Pancreas (tissue), 10 donors: ENCODE data around the gene EPHB2. TPM values are rescaled to one million over a fixed set of nuclear protein-coding genes. Genes with fewer than 3 reads are reported as not detected.
"Not testable (repeated sequence)": the region's sequence is repeated elsewhere in the genome, so short reads cannot be mapped to it uniquely, and the experiment has no call there.

Source experiments
- ATAC-seq, 4 donors: fragments of 200-7000 bp; cut with Tn5 transposase; one replicate each; pipeline versions ENCODE4 v1.8.0 to v1.9.1; 2020; ENCODE audit warnings: mild to moderate bottlenecking in 4 of 4, moderate library complexity in 4 of 4
- DNase-seq, 6 donors: peaks; one replicate each; pipeline ENCODE4 v3.0.0-alpha.2; 2020
- FAIRE-seq: peaks from 2 replicates; lab custom pipeline; 2012; peaks lifted over from hg19 to GRCh38; lab: Jason Lieb, UNC
- H3K27ac ChIP-seq, 4 donors: fragments of 200-600 bp; sonication (generic); 1 replicate in 3 of 4; 2 replicates in 1 of 4; pipeline versions ENCODE4 v1.5.0 to v1.8.0; 2020
- H3K27me3 ChIP-seq, 4 donors: fragments of 200-600 bp; one replicate each; pipeline ENCODE4 v1.8.0; 2021
- H3K36me3 ChIP-seq, 3 donors: fragments of 200-600 bp; sonication (generic) in 1 of 3; one replicate each; pipeline versions ENCODE4 v1.5.0 to v1.8.0; 2020 to 2021
- H3K4me1 ChIP-seq, 3 donors: fragments of 200-600 bp; one replicate each; pipeline ENCODE4 v1.8.0; 2021
- H3K4me3 ChIP-seq, 4 donors: fragments of 200-600 bp; sonication (generic) in 2 of 4; one replicate each; pipeline versions ENCODE4 v1.5.0 to v1.8.0; 2020 to 2021
- H3K9me3 ChIP-seq, 4 donors: fragments of 200-600 bp; one replicate each; pipeline ENCODE4 v1.8.0; 2021
- WGBS, 2 donors: extraction: QIAGEN DNeasy Blood & Tissue Kit; methylation state at CpG; one replicate each; pipeline ENCODE4 v1.1.7; 2013; 5-methylcytosine and 5-hydroxymethylcytosine counted together
- intact Hi-C, 3 donors: fragments of 100-400 bp; cut with DNase I; formaldehyde crosslinking; loops; one replicate each; pipeline versions ENCODE4 v1.11.1 to v1.14.2; 2022
- polyA plus RNA-seq, 2 donors: library from polyadenylated mRNA; stranded (reverse); fragments of 200-250 nt; gene quantifications; one replicate each; pipeline ENCODE4 v1.2.3, GENCODE V29; 2013
- total RNA-seq, 6 donors: library from RNA; stranded (reverse); fragmentation: NEBNext Ultra II Directional in 4 of 6; extraction: Animal tissue kit (Norgen Biotek cat#: 25700) in 4 of 6; gene quantifications; one replicate each; pipeline versions ENCODE4 v1.2.1 to v1.2.4, GENCODE V29; 2021 to 2023
- TF ChIP-seq, protein P1 (sequence below), 4 donors: fragments of 200-600 bp; sonication (generic) in 3 of 4; IDR thresholded peaks; one replicate each; pipeline versions ENCODE4 v1.5.0 to v1.8.0; 2021; ENCODE audit warnings: antibody characterized with exemption in 4 of 4
- donor health status: healthy with polysubstance abuse.
- donor health status: DM: no; HTN: no; CAD: no; lungs with moderate emphysema.
- donor health status: DM: no; HTN: no; CAD: no.
- donor health status: control.
- donor health status: control.
- donor health status: Bipolar disorder and iron deficiency.
- donor health status: DM: yes; HTN: yes; CAD: no.
- donor health status: DM: no; HTN: no; CAD: no.
- donor health status: DM: no; HTN: no; CAD: no.
- donor health status: DM: yes; HTN: yes; CAD: no.

EPHB2 gene
- total and polyA plus RNA-seq, 8 donors, result 1.3 to 10.0 (median 4.4) TPM

DNA sequence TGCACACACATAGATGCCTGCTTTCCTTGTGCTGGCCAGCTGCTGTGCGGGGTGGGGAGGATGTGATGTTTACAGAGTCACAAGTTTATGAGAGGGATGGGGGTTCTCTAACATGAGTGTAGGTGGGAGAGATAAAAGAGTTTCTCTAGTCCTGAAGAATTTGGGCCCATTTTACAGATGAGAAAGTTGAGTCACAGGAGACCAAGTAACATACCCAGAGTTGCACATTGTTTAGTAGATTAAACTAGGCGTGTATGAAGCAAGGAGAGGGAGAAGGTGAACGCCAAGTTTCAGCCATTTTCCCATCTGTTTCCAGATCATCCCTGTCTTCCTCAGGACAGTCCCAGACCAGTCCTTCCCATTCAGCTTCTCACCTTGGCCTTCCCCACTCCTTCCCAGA is 126.7 kb downstream of the EPHB2 start:
- whole genome bisulfite sequencing, 2 donors, result 92 to 94% methylated on average over 3 of the region's 3 CpGs
- no peaks in the 10 kb centered on the region for H3K27me3 ChIP-seq
- no peak for ATAC-seq
- H3K36me3 ChIP-seq, result no peaks in the 10 kb centered on the region
- intact Hi-C loops, result no loop called here
- H3K27ac ChIP-seq, result no peak overlapping the region
- no peaks in the 10 kb centered on the region for H3K4me1 ChIP-seq
- TF ChIP-seq, protein P1, sequence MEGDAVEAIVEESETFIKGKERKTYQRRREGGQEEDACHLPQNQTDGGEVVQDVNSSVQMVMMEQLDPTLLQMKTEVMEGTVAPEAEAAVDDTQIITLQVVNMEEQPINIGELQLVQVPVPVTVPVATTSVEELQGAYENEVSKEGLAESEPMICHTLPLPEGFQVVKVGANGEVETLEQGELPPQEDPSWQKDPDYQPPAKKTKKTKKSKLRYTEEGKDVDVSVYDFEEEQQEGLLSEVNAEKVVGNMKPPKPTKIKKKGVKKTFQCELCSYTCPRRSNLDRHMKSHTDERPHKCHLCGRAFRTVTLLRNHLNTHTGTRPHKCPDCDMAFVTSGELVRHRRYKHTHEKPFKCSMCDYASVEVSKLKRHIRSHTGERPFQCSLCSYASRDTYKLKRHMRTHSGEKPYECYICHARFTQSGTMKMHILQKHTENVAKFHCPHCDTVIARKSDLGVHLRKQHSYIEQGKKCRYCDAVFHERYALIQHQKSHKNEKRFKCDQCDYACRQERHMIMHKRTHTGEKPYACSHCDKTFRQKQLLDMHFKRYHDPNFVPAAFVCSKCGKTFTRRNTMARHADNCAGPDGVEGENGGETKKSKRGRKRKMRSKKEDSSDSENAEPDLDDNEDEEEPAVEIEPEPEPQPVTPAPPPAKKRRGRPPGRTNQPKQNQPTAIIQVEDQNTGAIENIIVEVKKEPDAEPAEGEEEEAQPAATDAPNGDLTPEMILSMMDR (IDR thresholded peaks at IDR 0.05), result no peak
- no peak for FAIRE-seq
- DNase-seq, result no peak
- H3K9me3 ChIP-seq, result no peaks in the 10 kb centered on the region
- no peak overlapping the region for H3K4me3 ChIP-seq

DNA sequence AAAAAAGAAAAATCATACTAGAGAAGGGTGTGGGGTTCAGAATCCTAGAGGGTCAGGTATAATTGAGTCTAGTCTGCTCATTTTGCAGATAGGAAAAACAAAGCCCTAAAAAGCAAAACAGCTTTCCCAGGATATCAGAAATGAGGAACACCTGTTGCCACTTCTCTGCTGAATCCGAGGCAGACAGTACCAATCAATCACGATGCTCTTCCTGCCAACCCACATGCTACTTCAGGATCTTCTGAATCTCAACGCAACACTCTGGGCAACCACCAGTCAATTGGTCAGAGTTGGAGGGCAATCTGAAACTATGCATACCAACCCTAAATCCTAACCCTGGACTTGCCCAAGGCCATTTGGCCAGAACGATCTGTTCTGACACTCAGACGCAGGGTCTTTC is 128.3 kb downstream of the EPHB2 start:
- no peak for DNase-seq
- TF ChIP-seq, protein P1 (IDR thresholded peaks at IDR 0.05), result no peak
- 60 to 75% methylated on average over 5 of the region's 5 CpGs for WGBS, 2 donors
- no peak for ATAC-seq
- Histone ChIP-seq H3K27ac (no peak overlapping the region), H3K27me3 (no peaks in the 10 kb centered on the region), H3K36me3 (no peaks in the 10 kb centered on the region), H3K9me3 (no peaks in the 10 kb centered on the region), H3K4me1 (no peaks in the 10 kb centered on the region), H3K4me3 (no peak overlapping the region)
- no peak for FAIRE-seq
- intact Hi-C loops, result no loop called here

DNA sequence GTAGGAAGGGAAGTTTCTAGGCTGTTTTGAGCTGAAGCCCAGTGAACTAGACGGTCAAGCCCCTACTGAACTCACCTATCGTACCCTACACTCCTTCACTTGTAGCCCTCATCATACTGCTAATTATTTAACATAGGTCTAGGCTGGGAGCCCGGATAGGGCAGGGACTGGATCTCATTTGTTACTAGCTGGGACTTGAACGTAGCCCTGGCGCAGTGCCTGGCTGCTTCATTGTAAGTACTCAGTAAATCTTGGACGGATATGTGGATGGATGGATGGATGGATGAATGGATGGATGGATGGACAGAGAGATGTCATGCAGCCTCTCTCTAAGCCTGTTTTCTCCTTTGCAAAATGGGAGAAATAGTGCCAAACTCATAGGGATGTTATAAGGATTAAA is 129.2 kb downstream of the EPHB2 start:
- FAIRE-seq (no peak), ATAC-seq (no peak), DNase-seq (peak in 1 of 6 donors; percentile 13)
- Histone ChIP-seq H3K9me3 (no peaks in the 10 kb centered on the region), H3K36me3 (no peaks in the 10 kb centered on the region), H3K4me1 (no peaks in the 10 kb centered on the region), H3K4me3 (no peak overlapping the region), H3K27ac (no peak overlapping the region), H3K27me3 (no peaks in the 10 kb centered on the region)
- TF ChIP-seq, protein P1 (IDR thresholded peaks at IDR 0.05), result no peak
- 81 to 88% methylated on average over 6 of the region's 6 CpGs for WGBS, 2 donors
- intact Hi-C loops, result no loop called here

DNA sequence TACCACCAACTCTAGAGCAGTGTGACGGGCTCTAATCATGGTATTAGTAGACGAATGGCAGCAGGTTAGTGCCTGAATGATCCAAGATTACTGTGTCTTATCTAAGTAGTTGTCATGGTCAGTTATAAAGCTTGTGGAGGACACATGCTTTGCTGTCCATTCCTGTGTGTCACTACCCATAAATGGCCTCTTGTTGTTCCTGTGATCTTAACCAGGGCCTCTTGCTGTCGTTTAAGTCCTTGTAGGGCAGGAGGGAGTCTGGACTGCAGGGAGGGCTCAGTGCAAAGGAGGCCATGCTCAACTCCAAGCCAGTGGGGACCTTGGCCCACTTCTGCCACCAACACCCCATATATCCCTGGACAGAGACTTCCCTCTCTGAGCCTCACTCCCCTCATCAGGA is 130.5 kb downstream of the EPHB2 start:
- Histone ChIP-seq H3K36me3 (no peaks in the 10 kb centered on the region), H3K4me3 (no peak overlapping the region), H3K27ac (no peak overlapping the region), H3K4me1 (no peaks in the 10 kb centered on the region), H3K27me3 (no peaks in the 10 kb centered on the region), H3K9me3 (no peaks in the 10 kb centered on the region)
- ATAC-seq, result no peak
- intact Hi-C loops, result no loop called here
- FAIRE-seq, result no peak
- TF ChIP-seq, protein P1 (IDR thresholded peaks at IDR 0.05), result no peak
- 65 to 66% methylated on average over 3 of the region's 3 CpGs for WGBS, 2 donors
- DNase-seq, result no peak

DNA sequence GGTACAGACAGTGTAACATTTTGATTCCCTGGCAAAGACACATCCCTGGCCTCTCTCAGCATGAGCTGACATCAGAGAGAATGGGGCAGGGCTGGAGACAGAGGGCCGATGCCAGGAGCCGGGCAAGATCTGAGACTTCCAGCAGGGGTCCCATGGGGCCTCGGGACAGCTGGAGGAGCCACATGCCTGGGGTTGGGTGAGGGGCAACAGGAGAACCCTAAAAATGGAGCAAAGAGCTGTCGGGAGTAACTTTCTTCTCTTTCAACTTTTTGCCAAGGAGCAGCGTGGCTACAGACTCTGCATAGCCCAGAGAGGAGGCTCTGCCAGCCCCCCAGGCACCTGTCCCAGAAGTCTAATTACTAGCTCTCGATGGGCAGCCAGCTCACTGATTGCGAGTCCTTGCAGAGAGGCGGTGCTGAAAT is 131.2 kb downstream of the EPHB2 start:
- Histone ChIP-seq H3K36me3 (no peaks in the 10 kb centered on the region), H3K4me3 (no peak overlapping the region), H3K27me3 (no peaks in the 10 kb centered on the region), H3K9me3 (no peaks in the 10 kb centered on the region), H3K4me1 (no peaks in the 10 kb centered on the region), H3K27ac (no peak overlapping the region)
- TF ChIP-seq, protein P1 (IDR thresholded peaks at IDR 0.05), result no peak
- WGBS, 2 donors, result 73 to 78% methylated on average over 8 of the region's 8 CpGs
- DNase-seq (peak in 1 of 6 donors; percentile 23), FAIRE-seq (no peak), ATAC-seq (no peak)
- intact Hi-C loops, result no loop called here

DNA sequence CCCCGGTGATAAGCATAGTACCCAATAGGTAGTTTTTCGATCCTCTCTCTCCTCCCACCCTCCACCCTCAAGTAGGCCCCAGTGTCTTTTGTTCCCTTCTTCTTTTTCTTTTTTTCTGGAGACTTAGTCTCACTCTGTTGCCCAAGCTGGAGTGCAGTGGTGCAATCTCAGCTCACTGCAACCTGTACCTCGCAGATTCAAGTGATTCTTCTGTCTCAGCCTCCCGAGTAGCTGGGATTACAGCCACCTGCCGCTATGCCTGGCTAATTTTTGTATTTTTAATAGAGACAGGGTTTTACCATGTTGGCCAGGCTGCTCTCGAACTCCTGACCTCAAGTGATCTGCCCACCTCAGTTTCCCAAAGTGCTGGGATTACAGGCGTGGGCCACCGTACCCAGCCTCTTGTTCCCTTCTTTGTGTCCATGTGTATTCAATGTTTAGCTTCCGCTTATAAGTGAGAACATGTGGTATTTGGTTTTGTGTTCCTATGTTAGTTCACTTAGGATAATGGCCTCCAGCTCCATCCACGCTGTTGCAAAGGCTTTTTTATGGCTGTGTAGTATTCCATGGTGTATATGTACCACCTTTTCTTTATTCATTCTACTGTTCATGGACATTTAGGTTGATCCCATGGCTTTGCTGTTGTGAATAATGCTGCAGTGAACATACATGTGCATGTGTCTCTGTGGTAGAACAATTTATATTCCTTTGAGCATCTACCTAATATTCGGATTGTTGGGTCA is 133.0 kb downstream of the EPHB2 start:
- H3K27me3 ChIP-seq, H3K36me3 ChIP-seq, H3K4me1 ChIP-seq, FAIRE-seq, intact Hi-C loops, H3K9me3 ChIP-seq, H3K27ac ChIP-seq, ATAC-seq, H3K4me3 ChIP-seq: not testable (repeated sequence)
- WGBS, 2 donors, result 92 to 94% methylated on average over 11 of the region's 11 CpGs
- DNase-seq, result peak in 1 of 6 donors; percentile 12
